ENCODE data around the gene ANGPTL1. TPM values are rescaled to one million over a fixed set of nuclear protein-coding genes. Genes with fewer than 3 reads are reported as not detected.

Gene ANGPTL1
- total and polyA plus RNA-seq, 2 of the 8 experiments (the other 6 are each of a cell fraction or from before 2014, with no cell fraction given): not detected

GRCh38 chr1:178821134-178821866 lies 49.6 kb downstream of the ANGPTL1 start (continued):
- TF ChIP-seq ATF3 (IDR thresholded peaks at IDR 0.05; ENCODE audit: insufficient read depth, low read depth, low read length) (no peak), NRF1 (IDR thresholded peaks at IDR 0.05; ENCODE audit: low read depth, low read length) (no peak), RNF2 (IDR thresholded peaks at IDR 0.05; ENCODE audit: borderline replicate concordance, low read depth, low read length, missing control alignments, poor library complexity, severe bottlenecking) (no peak), SRF (IDR thresholded peaks at IDR 0.05; ENCODE audit: low read depth, low read length) (no peak), TEAD4 (IDR thresholded peaks at IDR 0.05; ENCODE audit: low read depth, low read length) (no peak)

Measured in H1 (cell line).